Liver (tissue), 3 donors: ENCODE data around the gene GRID1.

Source experiments
- CTCF ChIP-seq: fragments of 150-350 bp; IDR thresholded peaks from 2 replicates; pipeline ENCODE4 v1.5.1; 2017; ENCODE audit warnings: improper control_type of control experiment, low read depth, low read length; ENCODE audit not compliant: missing input control
- GABPA ChIP-seq, 2 donors: IDR thresholded peaks in 1 of 2; conservative IDR thresholded peaks in 1 of 2; 2 replicates each; pipeline ENCODE4 v1.6.1; 2016; ENCODE audit warnings: antibody characterized with exemption in 2 of 2, mild to moderate bottlenecking in 1 of 2, moderate library complexity in 1 of 2
- JUND ChIP-seq, 2 donors: IDR thresholded peaks; 2 replicates each; pipeline ENCODE4 v1.6.1; 2016; ENCODE audit warnings: antibody characterized with exemption in 2 of 2
- MAX ChIP-seq: IDR thresholded peaks from 2 replicates; pipeline ENCODE4 v1.6.1; 2016; ENCODE audit warnings: antibody characterized with exemption
- RAD21 ChIP-seq, 2 donors: IDR thresholded peaks; 2 replicates each; pipeline ENCODE4 v1.6.1; 2016; ENCODE audit warnings: antibody characterized with exemption in 2 of 2, mild to moderate bottlenecking in 2 of 2
- ZBTB33 ChIP-seq: IDR thresholded peaks from 2 replicates; pipeline ENCODE4 v1.6.1; 2016; ENCODE audit warnings: antibody characterized with exemption
- donor health status: healthy.
- donor health status: healthy.

- TF ChIP-seq CTCF = no peak
- TF ChIP-seq RAD21 (IDR thresholded peaks at IDR 0.05) = no peak
- no peak for TF ChIP-seq GABPA (IDR thresholded peaks at IDR 0.05 in 1 of 2, conservative IDR thresholded peaks at IDR 0.05 in 1 of 2)
- no peak for TF ChIP-seq MAX
- no peak for TF ChIP-seq ZBTB33
- TF ChIP-seq JUND (IDR thresholded peaks at IDR 0.05) = no peak
Measured at GRCh38 chr10:86164960-86165630, 201.5 kb downstream of the GRID1 start.
